K562 (cell line): ENCODE measurements around the gene ATG14. TPM values are rescaled to one million over a fixed set of nuclear protein-coding genes. Genes with fewer than 3 reads are reported as not detected.

Experiments
- ATAC-seq: fragments of 200-7000 bp; cut with Tn5 transposase; 3 replicates; pipeline ENCODE4 v1.9.1; 2020; ENCODE audit warnings: moderate library complexity
- BruUV-seq: library from RNA; stranded (reverse); fragments of 400-500 nt; replicated peaks from 2 replicates; lab custom pipeline; 2021; lab: Mats Ljungman, UMichigan
- CTCF ChIA-PET: fragments of 300-600 bp; formaldehyde crosslinking; extraction: SDS; loops from one replicate; lab custom pipeline; 2021; ENCODE audit warnings: low intra/inter-chr PET ratio; lab: Yijun Ruan, JAX
- POLR2A ChIA-PET: fragments of 300-600, 350-650 bp; sonication (Branson Sonifier 250); formaldehyde crosslinking; extraction: SDS; loops from one replicate; lab custom pipeline; 2021; ENCODE audit warnings: antibody characterized with exemption, inconsistent platforms; lab: Yijun Ruan, JAX
- DNase-seq, 4 experiments: peaks; one replicate each; pipeline versions ENCODE4 v3.0.0 to v3.0.0-alpha.2; 2011 to 2018; ENCODE audit warnings: low spot score in 3 of 4, mixed read lengths in 3 of 4; ENCODE audit errors: extremely low read depth in 1 of 4
- FAIRE-seq: peaks from 2 replicates; lab custom pipeline; 2011; peaks lifted over from hg19 to GRCh38; lab: Jason Lieb, UNC
- H2AFZ ChIP-seq: 2 replicates; pipeline ENCODE4 v1.6.0; 2011; ENCODE audit warnings: low read depth, low read length, control low read depth, inconsistent platforms
- H3K27ac ChIP-seq: fragments of 200-600 bp; 3 replicates; pipeline ENCODE4 v1.8.0; 2011; ENCODE audit warnings: low read depth, mild to moderate bottlenecking, control low read depth, inconsistent platforms, low read length, moderate library complexity, mixed read lengths; ENCODE audit errors: extremely low read depth
- H3K27me3 ChIP-seq, 2 experiments: fragments of 300-600 bp in 1 of 2; 2 replicates in 1 of 2; 3 replicates in 1 of 2; pipeline versions ENCODE4 v1.6.0 to v1.8.0; 2011; ENCODE audit warnings: inconsistent platforms in 2 of 2, low read length in 2 of 2, mild to moderate bottlenecking in 1 of 2, mixed read lengths in 1 of 2, moderate library complexity in 1 of 2; ENCODE audit not compliant: control insufficient read depth in 2 of 2, insufficient read depth in 2 of 2
- H3K36me3 ChIP-seq: fragments of 300-600 bp; 3 replicates; pipeline ENCODE4 v1.8.0; 2011; ENCODE audit warnings: mild to moderate bottlenecking, low read length, inconsistent platforms; ENCODE audit not compliant: control insufficient read depth, insufficient read depth
- H3K4me1 ChIP-seq, 2 experiments: fragments of 200-600 bp in 1 of 2; replicated peaks in 1 of 2; 2 replicates in 1 of 2; 3 replicates in 1 of 2; pipeline versions ENCODE4 v1.5.1 to v1.8.0; 2011; ENCODE audit warnings: inconsistent platforms in 2 of 2, low read length in 2 of 2, mild to moderate bottlenecking in 1 of 2, mixed read lengths in 1 of 2, moderate library complexity in 1 of 2; ENCODE audit not compliant: control insufficient read depth in 2 of 2, insufficient read depth in 2 of 2
- H3K4me2 ChIP-seq: 2 replicates; pipeline ENCODE4 v1.6.1; 2011; ENCODE audit warnings: low read length, control low read depth, inconsistent platforms, mixed read lengths; ENCODE audit not compliant: insufficient read depth
- H3K4me3 ChIP-seq: fragments of 200-600 bp; sonication (generic), shearing (Covaris generic); 2 replicates; pipeline ENCODE4 v1.5.1; 2016; ENCODE audit warnings: control low read depth, inconsistent platforms
- H3K79me2 ChIP-seq: fragments of 200-600 bp; 3 replicates; pipeline ENCODE4 v1.8.0; 2011; ENCODE audit warnings: low read length, inconsistent platforms; ENCODE audit not compliant: control insufficient read depth, insufficient read depth
- H3K9ac ChIP-seq, 2 experiments: 2 replicates each; pipeline versions ENCODE4 v1.6.0 to v1.6.1; 2011; ENCODE audit warnings: low read depth in 2 of 2, low read length in 2 of 2, control low read depth in 1 of 2, inconsistent platforms in 1 of 2, mild to moderate bottlenecking in 1 of 2, mixed read lengths in 1 of 2; ENCODE audit not compliant: insufficient read depth in 1 of 2
- H3K9me1 ChIP-seq: one replicate; pipeline ENCODE4 v1.6.0; 2011; ENCODE audit warnings: inconsistent platforms, mild to moderate bottlenecking, low read length, moderate library complexity; ENCODE audit not compliant: control insufficient read depth, insufficient read depth
- H3K9me3 ChIP-seq: replicated peaks from 2 replicates; pipeline ENCODE4 v1.5.1; 2011; ENCODE audit warnings: low read depth, low read length, inconsistent platforms; ENCODE audit not compliant: control insufficient read depth, insufficient read depth
- H4K20me1 ChIP-seq: replicated peaks from 2 replicates; pipeline ENCODE4 v1.6.1; 2011; ENCODE audit warnings: low read length, inconsistent platforms, mixed read lengths; ENCODE audit not compliant: control insufficient read depth, insufficient read depth
- CCNT2 ChIP-seq: IDR thresholded peaks from 2 replicates; pipeline ENCODE4 v1.6.1; 2011; ENCODE audit warnings: borderline replicate concordance, low read depth, mild to moderate bottlenecking, moderate library complexity, mixed read lengths, low read length; ENCODE audit not compliant: insufficient read length; ENCODE audit errors: extremely low read depth
- CHCHD3 ChIP-seq: fragments of 250-450 bp; sonication (Bioruptor Pico); IDR thresholded peaks from 2 replicates; pipeline ENCODE4 v2.1.2; 2022; ENCODE audit warnings: mild to moderate bottlenecking
- CTCF ChIP-seq, 3 experiments: IDR thresholded peaks in 2 of 3; conservative IDR thresholded peaks in 1 of 3; 2 replicates each; pipeline ENCODE4 v1.5.1; 2011 to 2012; ENCODE audit warnings: low read length in 3 of 3, mild to moderate bottlenecking in 3 of 3, control low read depth in 2 of 3, improper control_type of control experiment in 1 of 3, inconsistent platforms in 1 of 3, low read depth in 1 of 3, mixed read lengths in 1 of 3, moderate library complexity in 1 of 3; ENCODE audit not compliant: insufficient read depth in 2 of 3
- FOXJ2 ChIP-seq: fragments of 200-800 bp; sonication (Bioruptor generic); IDR thresholded peaks from 2 replicates; pipeline ENCODE4 v1.6.1; 2016; ENCODE audit warnings: missing genetic modification characterization, missing compliant biosample characterization
- KAT7 ChIP-seq: sonication (generic); formaldehyde crosslinking; IDR thresholded peaks from 2 replicates; pipeline ENCODE4 v1.8.0; 2022; ENCODE audit warnings: missing genetic modification reagents, mild to moderate bottlenecking, borderline replicate concordance
- NFIC ChIP-seq: fragments of 450-650 bp; IDR thresholded peaks from 2 replicates; pipeline ENCODE4 v1.6.1; 2017; ENCODE audit warnings: mild to moderate bottlenecking, inconsistent platforms
- RAD21 ChIP-seq, 2 experiments: fragments of 250-450 bp in 1 of 2; fragments of 450-650 bp in 1 of 2; sonication (Bioruptor Pico) in 1 of 2; formaldehyde crosslinking in 1 of 2; IDR thresholded peaks in 1 of 2; conservative IDR thresholded peaks in 1 of 2; 2 replicates each; pipeline versions ENCODE4 v1.4.0 to v1.8.0; 2020 to 2022; ENCODE audit warnings: mild to moderate bottlenecking in 2 of 2, moderate library complexity in 1 of 2
- RAD51 ChIP-seq: fragments of 450-650 bp; IDR thresholded peaks from 2 replicates; pipeline ENCODE4 v1.7.1; 2016; ENCODE audit warnings: low read depth, mild to moderate bottlenecking, borderline replicate concordance
- TCF3 ChIP-seq: sonication (generic); formaldehyde crosslinking; IDR thresholded peaks from 2 replicates; pipeline ENCODE4 v1.4.0; 2020; ENCODE audit warnings: mild to moderate bottlenecking, missing genetic modification reagents
- ZBTB17 ChIP-seq: fragments of 450-650 bp; formaldehyde crosslinking; IDR thresholded peaks from 2 replicates; pipeline ENCODE4 v1.4.0; 2020; ENCODE audit warnings: mild to moderate bottlenecking
- ZNF75A ChIP-seq: fragments of 450-650 bp; formaldehyde crosslinking; IDR thresholded peaks from 2 replicates; pipeline ENCODE4 v1.4.0; 2020; ENCODE audit warnings: mild to moderate bottlenecking
- WGBS: fragments of 100-300 bp; shearing (Covaris generic); methylation state at CpG from one replicate; pipeline ENCODE4 v1.1.6; 2016; ENCODE audit warnings: low coverage, mixed read lengths; ENCODE audit not compliant: insufficient coverage; ENCODE audit errors: missing lambda C conversion rate; 5-methylcytosine and 5-hydroxymethylcytosine counted together
- in situ Hi-C: fragments of 300-500 bp; cut with MboI; formaldehyde crosslinking; loops from 4 replicates; pipeline ENCODE4 v1.15.0; 2018; ENCODE audit warnings: inconsistent platforms, mixed read lengths
- intact Hi-C: fragments of 100-400 bp; cut with micrococcal nuclease; formaldehyde crosslinking; loops from 2 replicates; pipeline ENCODE4 v1.14.2; 2022
- polyA plus RNA-seq, 8 experiments: library from polyadenylated mRNA; depleted of rRNA in 4 of 8; stranded (reverse) in 5 of 8; unstranded in 3 of 8; fragments of >200 nt; fragmentation: Nextera tagmentation in 2 of 8; fragmentation: Illumina TruSeq in 1 of 8; extraction: Ambion mirVana in 2 of 8; extraction: Trizol in 1 of 8; gene quantifications; 2 replicates each; pipeline versions ENCODE4 v1.2.1 to v1.2.3, GENCODE V29; 2011 to 2014; ENCODE audit warnings: inconsistent platforms in 1 of 8, missing spikeins in 1 of 8
- total RNA-seq, 7 experiments: library from RNA; depleted of rRNA in 6 of 7; stranded (reverse); fragments of >200 nt in 6 of 7; fragmentation: Illumina TruSeq in 2 of 7; extraction: Trizol in 2 of 7; gene quantifications; 2 replicates each; pipeline versions ENCODE4 v1.2.1 to v1.2.3, GENCODE V29; 2011 to 2021; ENCODE audit warnings: low replicate concordance in 1 of 7
- TF ChIP-seq, protein P1 (sequence below): fragments of 450-650 bp; IDR thresholded peaks from 2 replicates; pipeline ENCODE4 v1.6.1; 2016; ENCODE audit warnings: borderline replicate concordance

Gene ATG14
- total and polyA plus RNA-seq, 9 of the 15 experiments (the other 6 are each of a cell fraction or from before 2014, with no cell fraction given), result 0.55 to 4.2 (median 3.5) TPM

- TF ChIP-seq CTCF (IDR thresholded peaks at IDR 0.05 in 2 of 3, conservative IDR thresholded peaks at IDR 0.05 in 1 of 3; ENCODE audit: insufficient read depth in 2 of 3, low read depth in 1 of 3, low read length in 3 of 3), result peak; percentile 44 to 61 (median 53); a peak in 5 of 6 replicates
- peak in 1 of 2 experiments; percentile 20; a peak in 2 of 4 replicates for TF ChIP-seq RAD21 (CRISPR knock-in tag; conservative IDR thresholded peaks at IDR 0.05 in 1 of 2, IDR thresholded peaks at IDR 0.05 in 1 of 2)
Observed at GRCh38 chr14:55425091-55425490, 13.5 kb upstream of the ATG14 start (continued).

GRCh38 chr14:55423969-55424368 lies 12.3 kb upstream of the ATG14 start:
- no peaks in the 10 kb centered on the region for H3K9me1 ChIP-seq
- H3K27ac ChIP-seq, result no peak overlapping the region
- ATAC-seq (no peak), FAIRE-seq (no peak), DNase-seq (no peak)
- BruUV-seq, result no TSS peak
- no peaks in the 10 kb centered on the region for H4K20me1 ChIP-seq
- H3K9me3 ChIP-seq, result no peaks in the 10 kb centered on the region
- no peaks in the 10 kb centered on the region for H3K27me3 ChIP-seq
- H3K4me3 ChIP-seq, result no peak overlapping the region
- peaks cover 0 to 4% of the 10 kb centered on the region in 2 experiments; a peak in 2 of 5 replicates for H3K4me1 ChIP-seq
- intact Hi-C loops, result loop anchor here (10.0 kb wide), 1 partner anchor 49 kb away; no protein-coding TSS in a partner anchor
- in situ Hi-C loops, result no loop called here
- ChIA-PET CTCF (no interaction called here), POLR2A (no interaction called here)
- TF ChIP-seq, protein P1, sequence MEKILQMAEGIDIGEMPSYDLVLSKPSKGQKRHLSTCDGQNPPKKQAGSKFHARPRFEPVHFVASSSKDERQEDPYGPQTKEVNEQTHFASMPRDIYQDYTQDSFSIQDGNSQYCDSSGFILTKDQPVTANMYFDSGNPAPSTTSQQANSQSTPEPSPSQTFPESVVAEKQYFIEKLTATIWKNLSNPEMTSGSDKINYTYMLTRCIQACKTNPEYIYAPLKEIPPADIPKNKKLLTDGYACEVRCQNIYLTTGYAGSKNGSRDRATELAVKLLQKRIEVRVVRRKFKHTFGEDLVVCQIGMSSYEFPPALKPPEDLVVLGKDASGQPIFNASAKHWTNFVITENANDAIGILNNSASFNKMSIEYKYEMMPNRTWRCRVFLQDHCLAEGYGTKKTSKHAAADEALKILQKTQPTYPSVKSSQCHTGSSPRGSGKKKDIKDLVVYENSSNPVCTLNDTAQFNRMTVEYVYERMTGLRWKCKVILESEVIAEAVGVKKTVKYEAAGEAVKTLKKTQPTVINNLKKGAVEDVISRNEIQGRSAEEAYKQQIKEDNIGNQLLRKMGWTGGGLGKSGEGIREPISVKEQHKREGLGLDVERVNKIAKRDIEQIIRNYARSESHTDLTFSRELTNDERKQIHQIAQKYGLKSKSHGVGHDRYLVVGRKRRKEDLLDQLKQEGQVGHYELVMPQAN, result no peak
- TF ChIP-seq CCNT2, result no peak
- TF ChIP-seq CHCHD3 (CRISPR knock-in tag), result no peak
- no peak for TF ChIP-seq NFIC
- no peak for TF ChIP-seq ZBTB17 (CRISPR knock-in tag)
- TF ChIP-seq TCF3, result no peak
- no peak for TF ChIP-seq FOXJ2 (tag)
- no peak for TF ChIP-seq RAD51
- no peak for TF ChIP-seq ZNF75A (CRISPR knock-in tag)
- no peak for TF ChIP-seq KAT7 (CRISPR knock-in tag)
- no peak overlapping the region for H3K4me2 ChIP-seq
- H3K36me3 ChIP-seq, result no peaks in the 10 kb centered on the region
- WGBS, result 7% methylated on average over 2 of the region's 2 CpGs
- no peak overlapping the region for H2AFZ ChIP-seq
- no peak overlapping the region for H3K9ac ChIP-seq
- H3K79me2 ChIP-seq, result no peaks in the 10 kb centered on the region
